Measurements from ENCODE around the gene MACROD2.

- TF ChIP-seq CTCF (tag by site-specific recombination; IDR thresholded peaks at IDR 0.05), result no peak
- TF ChIP-seq ZNF707 (tag by site-specific recombination; IDR thresholded peaks at IDR 0.05), result no peak
- TF ChIP-seq ZNF768 (tag by site-specific recombination; IDR thresholded peaks at IDR 0.05), result no peak
- TF ChIP-seq ZNF274 (IDR thresholded peaks at IDR 0.05; ENCODE audit: low read length), result no peak
- TF ChIP-seq ZNF274 (tag by site-specific recombination; IDR thresholded peaks at IDR 0.05; ENCODE audit: borderline replicate concordance), result no peak
- TF ChIP-seq ZNF530 (tag by site-specific recombination; IDR thresholded peaks at IDR 0.05; ENCODE audit: low read depth), result no peak
- TF ChIP-seq ZNF174 (tag by site-specific recombination; IDR thresholded peaks at IDR 0.05), result no peak
Measured at GRCh38 chr20:14937021-14937420, 941.7 kb downstream of the MACROD2 start.
